Measurements from ENCODE around the gene CLTC. TPM values are rescaled to one million over a fixed set of nuclear protein-coding genes. Genes with fewer than 3 reads are reported as not detected.

The CLTC gene
- 160 and 217 TPM in 2 replicates for polyA plus RNA-seq (2012; rRNA removed)
- 239 and 240 TPM in 2 replicates for polyA plus RNA-seq (2012; cell fraction: cytosol; rRNA removed)
- 142 and 257 TPM in 2 replicates for polyA plus RNA-seq (2012; cell fraction: nucleus; rRNA removed)

DNA sequence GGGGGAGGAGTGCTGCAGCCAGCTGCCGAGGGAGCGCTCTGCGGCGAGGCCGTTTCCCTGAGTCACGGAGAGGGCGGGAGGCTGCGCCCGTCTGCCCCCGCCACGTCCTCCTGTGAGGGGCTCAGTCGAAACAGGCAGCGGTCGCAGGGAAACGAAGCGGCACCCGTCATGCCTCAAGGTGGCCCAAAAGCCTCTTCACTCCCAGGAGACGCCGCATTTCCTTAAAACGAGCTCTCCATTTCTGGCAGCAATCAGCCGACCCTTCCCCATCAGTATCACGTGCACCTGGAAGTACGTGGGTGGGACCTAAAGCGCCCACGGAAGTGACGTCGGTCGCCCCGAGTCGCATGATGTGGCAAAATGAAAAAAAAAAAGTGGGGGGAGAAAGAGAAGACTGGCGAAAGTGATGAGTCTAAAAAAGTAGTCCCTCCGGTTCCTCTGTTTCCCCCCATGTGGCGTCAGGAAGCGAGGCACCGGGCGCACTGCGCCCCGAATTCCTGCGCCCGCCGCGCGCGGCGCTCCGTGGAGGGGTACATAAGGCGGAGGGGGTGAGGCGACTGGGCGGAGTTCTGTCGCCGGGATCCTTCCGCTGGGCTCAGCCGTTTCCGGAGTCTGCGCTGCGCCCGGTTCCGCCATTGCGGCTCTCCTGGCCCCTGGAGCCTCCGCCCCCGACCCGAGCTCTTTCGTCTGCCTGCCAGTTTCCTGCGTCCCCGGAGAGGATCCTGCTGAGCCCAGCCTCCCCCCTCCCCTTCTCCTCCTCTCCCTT, at the start of gene CLTC:
TSS of gene CLTC (plus strand) at position 598 of the 766 bp plus-strand sequence. CDS start 237 bp downstream, outside the sequence.
- ChIA-PET CTCF (interaction anchor here (0.6 to 2.0 kb wide), 7 partner anchors 12 to 290 kb away, joined by 3 to 8 read pairs (median 4); no protein-coding TSS in a partner anchor), POLR2A (interaction anchor here (0.6 to 2.4 kb wide), 15 partner anchors 15 to 194 kb away, joined by 3 to 13 read pairs (median 4); partner anchors contain the start of genes DHX40, PTRH2 and VMP1)
- peak within 1 kb of the TSS; percentile 94 to 97 for H3K4me3 ChIP-seq (ENCODE audit: low read depth in 2 of 2, low read length in 1 of 2)
- H3F3A ChIP-seq (replicated peaks; ENCODE audit: insufficient read depth), result peaks cover 11% of the 10 kb centered on the region
- no peaks in the 10 kb centered on the region for H3K9me2 ChIP-seq
- peak within 1 kb of the TSS; percentile 66; the same call in 1 of the 2 replicates for H2AFZ ChIP-seq (ENCODE audit: low read depth)
- H3K4me1 ChIP-seq (ENCODE audit: control insufficient read depth in 1 of 2, insufficient read depth in 2 of 2, low read depth in 1 of 2, low read length in 1 of 2), result peaks cover 24 to 28% of the 10 kb centered on the region in 2 experiments; a peak in 3 of 4 replicates
- peak within 1 kb of the TSS; percentile 92 for H3K4me2 ChIP-seq
- peak within 1 kb of the TSS; percentile 99 for H3K9ac ChIP-seq
- H3K9me3 ChIP-seq, result no peaks in the 10 kb centered on the region
- H3K27ac ChIP-seq (ENCODE audit: low read depth in 2 of 2, low read length in 1 of 2), result peak within 1 kb of the TSS; percentile 98 to 99
- no peaks in the 10 kb centered on the region for H3K27me3 ChIP-seq (ENCODE audit: insufficient read depth)
- peaks cover 16 to 28% of the 10 kb centered on the region in 2 experiments for H3K36me3 ChIP-seq (replicated peaks in 1 of 2; ENCODE audit: control insufficient read depth in 1 of 2, insufficient read depth in 2 of 2, low read length in 1 of 2)
- H4K20me1 ChIP-seq (ENCODE audit: insufficient read depth), result peaks cover 39% of the 10 kb centered on the region
- under 1% methylated on average over 44 of the region's 65 CpGs for WGBS (ENCODE audit: low lambda C conversion rate)
- H3K79me2 ChIP-seq (ENCODE audit: insufficient read depth), result peaks cover 74% of the 10 kb centered on the region
- DNase-seq, result peak; percentile 94
- TF ChIP-seq FOSL2 (IDR thresholded peaks at IDR 0.05; ENCODE audit: borderline replicate concordance, low read depth) (peak; percentile 20; the same call in 1 of the 2 replicates), RXRA (IDR thresholded peaks at IDR 0.05; ENCODE audit: borderline replicate concordance, low read depth) (0 out of 2 replicates have a peak, but pooled peaks have one; percentile 55), RAD21 (IDR thresholded peaks at IDR 0.05; ENCODE audit: low read length) (no peak; the same call in 1 of the 2 replicates), ELF1 (IDR thresholded peaks at IDR 0.05) (peak; percentile 93), JUND (IDR thresholded peaks at IDR 0.05) (peak; percentile 55; the same call in 1 of the 2 replicates), TCF12 (IDR thresholded peaks at IDR 0.05) (peak; percentile 63), SIN3A (IDR thresholded peaks at IDR 0.05; ENCODE audit: borderline replicate concordance, low read depth, low read length) (peak; percentile 97), FOXM1 (IDR thresholded peaks at IDR 0.05; ENCODE audit: low read depth) (peak; percentile 81), NRF1 (IDR thresholded peaks at IDR 0.05; ENCODE audit: low read depth, low read length) (peak; percentile 54), SMC3 (IDR thresholded peaks at IDR 0.05; ENCODE audit: low read depth, low read length) (0 out of 2 replicates have a peak, but pooled peaks have one; percentile 3), GATA2 (CRISPR knock-in tag; IDR thresholded peaks at IDR 0.05) (no peak), CHD2 (IDR thresholded peaks at IDR 0.05; ENCODE audit: low read length, partially characterized antibody) (peak; percentile 98), GABPA (IDR thresholded peaks at IDR 0.05; ENCODE audit: low read depth) (peak; percentile 87), TAF1 (IDR thresholded peaks at IDR 0.05; ENCODE audit: borderline replicate concordance, low read depth, low read length) (peak; percentile 97), NFIC (IDR thresholded peaks at IDR 0.05; ENCODE audit: borderline replicate concordance) (peak; percentile 34; the same call in 1 of the 2 replicates), YY1 (IDR thresholded peaks at IDR 0.05; ENCODE audit: low read depth) (peak; percentile 95), EZH2phosphoT487 (IDR thresholded peaks at IDR 0.05; ENCODE audit: borderline replicate concordance, low read depth) (no peak)
- TF ChIP-seq, protein P1, sequence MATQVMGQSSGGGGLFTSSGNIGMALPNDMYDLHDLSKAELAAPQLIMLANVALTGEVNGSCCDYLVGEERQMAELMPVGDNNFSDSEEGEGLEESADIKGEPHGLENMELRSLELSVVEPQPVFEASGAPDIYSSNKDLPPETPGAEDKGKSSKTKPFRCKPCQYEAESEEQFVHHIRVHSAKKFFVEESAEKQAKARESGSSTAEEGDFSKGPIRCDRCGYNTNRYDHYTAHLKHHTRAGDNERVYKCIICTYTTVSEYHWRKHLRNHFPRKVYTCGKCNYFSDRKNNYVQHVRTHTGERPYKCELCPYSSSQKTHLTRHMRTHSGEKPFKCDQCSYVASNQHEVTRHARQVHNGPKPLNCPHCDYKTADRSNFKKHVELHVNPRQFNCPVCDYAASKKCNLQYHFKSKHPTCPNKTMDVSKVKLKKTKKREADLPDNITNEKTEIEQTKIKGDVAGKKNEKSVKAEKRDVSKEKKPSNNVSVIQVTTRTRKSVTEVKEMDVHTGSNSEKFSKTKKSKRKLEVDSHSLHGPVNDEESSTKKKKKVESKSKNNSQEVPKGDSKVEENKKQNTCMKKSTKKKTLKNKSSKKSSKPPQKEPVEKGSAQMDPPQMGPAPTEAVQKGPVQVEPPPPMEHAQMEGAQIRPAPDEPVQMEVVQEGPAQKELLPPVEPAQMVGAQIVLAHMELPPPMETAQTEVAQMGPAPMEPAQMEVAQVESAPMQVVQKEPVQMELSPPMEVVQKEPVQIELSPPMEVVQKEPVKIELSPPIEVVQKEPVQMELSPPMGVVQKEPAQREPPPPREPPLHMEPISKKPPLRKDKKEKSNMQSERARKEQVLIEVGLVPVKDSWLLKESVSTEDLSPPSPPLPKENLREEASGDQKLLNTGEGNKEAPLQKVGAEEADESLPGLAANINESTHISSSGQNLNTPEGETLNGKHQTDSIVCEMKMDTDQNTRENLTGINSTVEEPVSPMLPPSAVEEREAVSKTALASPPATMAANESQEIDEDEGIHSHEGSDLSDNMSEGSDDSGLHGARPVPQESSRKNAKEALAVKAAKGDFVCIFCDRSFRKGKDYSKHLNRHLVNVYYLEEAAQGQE (IDR thresholded peaks at IDR 0.05; ENCODE audit: low read depth, low read length), result peak; percentile 70; the same call in 1 of the 2 replicates
- TF ChIP-seq, protein P2, sequence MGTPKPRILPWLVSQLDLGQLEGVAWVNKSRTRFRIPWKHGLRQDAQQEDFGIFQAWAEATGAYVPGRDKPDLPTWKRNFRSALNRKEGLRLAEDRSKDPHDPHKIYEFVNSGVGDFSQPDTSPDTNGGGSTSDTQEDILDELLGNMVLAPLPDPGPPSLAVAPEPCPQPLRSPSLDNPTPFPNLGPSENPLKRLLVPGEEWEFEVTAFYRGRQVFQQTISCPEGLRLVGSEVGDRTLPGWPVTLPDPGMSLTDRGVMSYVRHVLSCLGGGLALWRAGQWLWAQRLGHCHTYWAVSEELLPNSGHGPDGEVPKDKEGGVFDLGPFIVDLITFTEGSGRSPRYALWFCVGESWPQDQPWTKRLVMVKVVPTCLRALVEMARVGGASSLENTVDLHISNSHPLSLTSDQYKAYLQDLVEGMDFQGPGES (IDR thresholded peaks at IDR 0.05; ENCODE audit: low read depth, low read length), result no peak
- TF ChIP-seq, protein P3, sequence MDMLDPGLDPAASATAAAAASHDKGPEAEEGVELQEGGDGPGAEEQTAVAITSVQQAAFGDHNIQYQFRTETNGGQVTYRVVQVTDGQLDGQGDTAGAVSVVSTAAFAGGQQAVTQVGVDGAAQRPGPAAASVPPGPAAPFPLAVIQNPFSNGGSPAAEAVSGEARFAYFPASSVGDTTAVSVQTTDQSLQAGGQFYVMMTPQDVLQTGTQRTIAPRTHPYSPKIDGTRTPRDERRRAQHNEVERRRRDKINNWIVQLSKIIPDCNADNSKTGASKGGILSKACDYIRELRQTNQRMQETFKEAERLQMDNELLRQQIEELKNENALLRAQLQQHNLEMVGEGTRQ (IDR thresholded peaks at IDR 0.05; ENCODE audit: borderline replicate concordance, low read depth, low read length), result peak; percentile 65
- TF ChIP-seq, protein P4, sequence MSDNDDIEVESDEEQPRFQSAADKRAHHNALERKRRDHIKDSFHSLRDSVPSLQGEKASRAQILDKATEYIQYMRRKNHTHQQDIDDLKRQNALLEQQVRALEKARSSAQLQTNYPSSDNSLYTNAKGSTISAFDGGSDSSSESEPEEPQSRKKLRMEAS (IDR thresholded peaks at IDR 0.05; ENCODE audit: low read depth), result peak; percentile 94
- TF ChIP-seq, protein P5, sequence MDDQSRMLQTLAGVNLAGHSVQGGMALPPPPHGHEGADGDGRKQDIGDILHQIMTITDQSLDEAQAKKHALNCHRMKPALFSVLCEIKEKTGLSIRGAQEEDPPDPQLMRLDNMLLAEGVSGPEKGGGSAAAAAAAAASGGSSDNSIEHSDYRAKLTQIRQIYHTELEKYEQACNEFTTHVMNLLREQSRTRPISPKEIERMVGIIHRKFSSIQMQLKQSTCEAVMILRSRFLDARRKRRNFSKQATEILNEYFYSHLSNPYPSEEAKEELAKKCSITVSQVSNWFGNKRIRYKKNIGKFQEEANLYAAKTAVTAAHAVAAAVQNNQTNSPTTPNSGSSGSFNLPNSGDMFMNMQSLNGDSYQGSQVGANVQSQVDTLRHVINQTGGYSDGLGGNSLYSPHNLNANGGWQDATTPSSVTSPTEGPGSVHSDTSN (IDR thresholded peaks at IDR 0.05), result peak; percentile 95
- TF ChIP-seq, protein P6, sequence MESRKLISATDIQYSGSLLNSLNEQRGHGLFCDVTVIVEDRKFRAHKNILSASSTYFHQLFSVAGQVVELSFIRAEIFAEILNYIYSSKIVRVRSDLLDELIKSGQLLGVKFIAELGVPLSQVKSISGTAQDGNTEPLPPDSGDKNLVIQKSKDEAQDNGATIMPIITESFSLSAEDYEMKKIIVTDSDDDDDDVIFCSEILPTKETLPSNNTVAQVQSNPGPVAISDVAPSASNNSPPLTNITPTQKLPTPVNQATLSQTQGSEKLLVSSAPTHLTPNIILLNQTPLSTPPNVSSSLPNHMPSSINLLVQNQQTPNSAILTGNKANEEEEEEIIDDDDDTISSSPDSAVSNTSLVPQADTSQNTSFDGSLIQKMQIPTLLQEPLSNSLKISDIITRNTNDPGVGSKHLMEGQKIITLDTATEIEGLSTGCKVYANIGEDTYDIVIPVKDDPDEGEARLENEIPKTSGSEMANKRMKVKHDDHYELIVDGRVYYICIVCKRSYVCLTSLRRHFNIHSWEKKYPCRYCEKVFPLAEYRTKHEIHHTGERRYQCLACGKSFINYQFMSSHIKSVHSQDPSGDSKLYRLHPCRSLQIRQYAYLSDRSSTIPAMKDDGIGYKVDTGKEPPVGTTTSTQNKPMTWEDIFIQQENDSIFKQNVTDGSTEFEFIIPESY (IDR thresholded peaks at IDR 0.05; ENCODE audit: borderline replicate concordance, low read depth), result peak; percentile 71

All from SK-N-SH (cell line).